A673 (cell line): ENCODE data around the gene RTBDN.

Experiments used
- CTCF ChIP-seq: fragments of 300-800, 200-600 bp; sonication (generic); conservative IDR thresholded peaks from 2 replicates; pipeline ENCODE4 v1.5.1; 2017; ENCODE audit warnings: low read depth, mild to moderate bottlenecking, antibody characterized with exemption, low read length, moderate library complexity, mixed read lengths
- EZH2 ChIP-seq: fragments of 200-600 bp; sonication (generic); IDR thresholded peaks from 2 replicates; pipeline ENCODE4 v1.6.1; 2017; ENCODE audit warnings: borderline replicate concordance, low read depth, mild to moderate bottlenecking, mixed read lengths, antibody characterized with exemption, low read length; ENCODE audit not compliant: poor library complexity, severe bottlenecking

- TF ChIP-seq CTCF (no peak), EZH2 (no peak)
Observed at GRCh38 chr19:12792853-12793289, 41.5 kb downstream of the RTBDN start.
